Measurements from ENCODE around the gene CACNG5.

CACNG5 gene

DNA sequence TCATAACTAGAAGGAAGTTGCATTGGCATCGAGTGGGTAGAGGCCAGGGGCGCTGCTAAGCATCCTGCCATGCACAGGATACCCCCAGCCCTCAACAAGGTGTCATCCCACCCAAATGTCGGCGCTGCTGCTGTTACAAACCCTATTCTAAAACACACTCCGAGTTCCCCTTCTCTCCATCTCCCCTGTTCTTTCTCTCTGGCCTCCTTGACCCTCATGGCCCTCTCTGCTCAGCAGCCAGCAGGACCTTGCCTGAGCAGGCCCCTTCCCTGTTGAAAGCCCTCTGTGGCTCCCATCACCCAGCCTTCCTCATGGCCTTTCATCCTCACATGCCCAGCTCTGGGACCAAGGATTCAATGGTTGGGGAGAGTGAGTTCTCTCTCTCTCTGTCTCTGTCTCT lies 22.3 kb upstream of the CACNG5 start:
- no peak overlapping the region for H4K91ac ChIP-seq (ENCODE audit: low read depth, low read length)
- H3K4me2 ChIP-seq (ENCODE audit: low read length), result no peak overlapping the region
- H2AFZ ChIP-seq (ENCODE audit: insufficient read depth, low read length, poor library complexity), result no peak overlapping the region
- no peaks in the 10 kb centered on the region for H3K36me3 ChIP-seq (ENCODE audit: control insufficient read depth in 1 of 2, insufficient read depth in 2 of 2, low read length in 2 of 2)
- H3K4me3 ChIP-seq (ENCODE audit: low read depth, low read length), result no peak overlapping the region
- no peak overlapping the region for H3K23ac ChIP-seq (ENCODE audit: low read length)
- no peak overlapping the region for H3K18ac ChIP-seq (ENCODE audit: low read length)
- no peak overlapping the region for H4K12ac ChIP-seq (ENCODE audit: low read depth, low read length)
- DNase-seq, result no peak
- no peaks in the 10 kb centered on the region for H3K4me1 ChIP-seq (ENCODE audit: control insufficient read depth in 1 of 2, insufficient read depth in 2 of 2, low read length in 2 of 2)
- WGBS (ENCODE audit: extremely low coverage, insufficient coverage, insufficient read length), result no CpG with 5 or more reads among the region's 5 CpGs
- H3K4ac ChIP-seq (ENCODE audit: low read depth, low read length), result no peak overlapping the region
- no peaks in the 10 kb centered on the region for H3K79me2 ChIP-seq (ENCODE audit: control insufficient read depth, insufficient read depth, low read length, poor library complexity)
- no peak overlapping the region for H2AK5ac ChIP-seq (ENCODE audit: low read length)
- no peak overlapping the region for H2BK12ac ChIP-seq (ENCODE audit: low read length)
- H3K27me3 ChIP-seq (ENCODE audit: insufficient read depth, low read length), result no peaks in the 10 kb centered on the region
- no peak overlapping the region for H4K8ac ChIP-seq (ENCODE audit: low read depth, low read length)
- H3K14ac ChIP-seq (ENCODE audit: low read length), result no peak overlapping the region
- H3K79me1 ChIP-seq (ENCODE audit: low read length), result no peaks in the 10 kb centered on the region
- no peak overlapping the region for H2BK5ac ChIP-seq (ENCODE audit: low read depth, low read length, poor library complexity)
- H3K9ac ChIP-seq (ENCODE audit: low read length), result no peak overlapping the region
- no peak overlapping the region for H3K27ac ChIP-seq (ENCODE audit: low read depth, low read length)
- peaks cover 2% of the 10 kb centered on the region for H3K9me3 ChIP-seq (ENCODE audit: insufficient read depth, low read depth, low read length)
- no peak overlapping the region for H2BK120ac ChIP-seq (ENCODE audit: insufficient read depth, low read length, poor library complexity)

DNA sequence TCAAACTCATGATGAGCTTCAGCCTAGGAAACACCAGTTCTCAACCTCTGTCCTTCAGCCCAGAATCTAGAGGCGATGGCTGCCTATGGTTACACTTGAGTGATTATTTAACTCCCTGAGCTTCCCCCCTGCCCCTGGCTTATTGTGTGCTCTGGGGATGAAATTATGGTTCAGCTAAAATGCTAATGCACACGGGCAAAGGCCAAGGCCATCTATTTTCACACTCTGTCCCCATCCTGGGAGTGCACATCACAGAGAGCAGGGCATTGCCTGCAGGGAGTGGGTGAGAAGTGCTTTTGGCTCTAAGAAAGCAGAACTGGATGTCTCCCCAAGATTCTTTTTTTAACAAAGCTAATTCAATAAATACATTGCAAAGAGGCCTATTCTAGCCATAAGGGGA lies 21.6 kb upstream of the CACNG5 start:
- H4K91ac ChIP-seq (ENCODE audit: low read depth, low read length), result no peak overlapping the region
- H3K14ac ChIP-seq (ENCODE audit: low read length), result no peak overlapping the region
- no peak overlapping the region for H2BK12ac ChIP-seq (ENCODE audit: low read length)
- no peaks in the 10 kb centered on the region for H3K4me1 ChIP-seq (ENCODE audit: control insufficient read depth in 1 of 2, insufficient read depth in 2 of 2, low read length in 2 of 2)
- H3K9me3 ChIP-seq (ENCODE audit: insufficient read depth, low read depth, low read length), result peaks cover 4% of the 10 kb centered on the region
- no peak overlapping the region for H3K4ac ChIP-seq (ENCODE audit: low read depth, low read length)
- no peaks in the 10 kb centered on the region for H3K79me2 ChIP-seq (ENCODE audit: control insufficient read depth, insufficient read depth, low read length, poor library complexity)
- WGBS (ENCODE audit: extremely low coverage, insufficient coverage, insufficient read length), result no CpG with 5 or more reads among the region's 2 CpGs
- no peak overlapping the region for H3K27ac ChIP-seq (ENCODE audit: low read depth, low read length)
- no peak overlapping the region for H4K8ac ChIP-seq (ENCODE audit: low read depth, low read length)
- H3K4me2 ChIP-seq (ENCODE audit: low read length), result no peak overlapping the region
- H2BK120ac ChIP-seq (ENCODE audit: insufficient read depth, low read length, poor library complexity), result no peak overlapping the region
- H3K18ac ChIP-seq (ENCODE audit: low read length), result no peak overlapping the region
- H2BK5ac ChIP-seq (ENCODE audit: low read depth, low read length, poor library complexity), result no peak overlapping the region
- no peak overlapping the region for H2AK5ac ChIP-seq (ENCODE audit: low read length)
- no peak overlapping the region for H3K4me3 ChIP-seq (ENCODE audit: low read depth, low read length)
- no peak overlapping the region for H3K9ac ChIP-seq (ENCODE audit: low read length)
- no peaks in the 10 kb centered on the region for H3K79me1 ChIP-seq (ENCODE audit: low read length)
- no peak overlapping the region for H3K23ac ChIP-seq (ENCODE audit: low read length)
- DNase-seq, result no peak
- H3K36me3 ChIP-seq (ENCODE audit: control insufficient read depth in 1 of 2, insufficient read depth in 2 of 2, low read length in 2 of 2), result no peaks in the 10 kb centered on the region
- no peak overlapping the region for H4K12ac ChIP-seq (ENCODE audit: low read depth, low read length)
- H2AFZ ChIP-seq (ENCODE audit: insufficient read depth, low read length, poor library complexity), result no peak overlapping the region
- no peaks in the 10 kb centered on the region for H3K27me3 ChIP-seq (ENCODE audit: insufficient read depth, low read length)

DNA sequence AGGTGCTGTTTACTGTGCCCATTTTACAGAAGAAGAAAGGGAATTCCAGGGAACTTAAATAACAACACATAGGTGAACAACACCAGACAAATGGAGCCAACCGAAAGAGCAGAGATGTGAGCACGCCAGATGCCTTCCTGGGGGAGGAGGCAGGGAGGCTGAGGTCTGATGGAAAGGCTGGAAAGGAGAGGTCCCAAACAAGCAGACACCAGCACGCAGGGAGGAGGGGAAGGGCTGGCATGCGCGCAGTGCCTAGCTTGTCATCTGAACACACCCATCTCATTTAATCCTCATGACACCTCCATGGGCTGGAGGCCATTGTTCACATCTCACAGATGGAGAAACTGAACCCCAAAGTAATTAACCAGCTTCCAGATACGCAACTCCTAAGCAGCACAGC lies 20.9 kb upstream of the CACNG5 start:
- no peak overlapping the region for H3K18ac ChIP-seq (ENCODE audit: low read length)
- H4K91ac ChIP-seq (ENCODE audit: low read depth, low read length), result no peak overlapping the region
- no peak overlapping the region for H3K4me3 ChIP-seq (ENCODE audit: low read depth, low read length)
- H4K12ac ChIP-seq (ENCODE audit: low read depth, low read length), result no peak overlapping the region
- H3K23ac ChIP-seq (ENCODE audit: low read length), result no peak overlapping the region
- H2BK5ac ChIP-seq (ENCODE audit: low read depth, low read length, poor library complexity), result no peak overlapping the region
- no peaks in the 10 kb centered on the region for H3K79me2 ChIP-seq (ENCODE audit: control insufficient read depth, insufficient read depth, low read length, poor library complexity)
- DNase-seq, result no peak
- no peaks in the 10 kb centered on the region for H3K27me3 ChIP-seq (ENCODE audit: insufficient read depth, low read length)
- no peak overlapping the region for H4K8ac ChIP-seq (ENCODE audit: low read depth, low read length)
- H2BK12ac ChIP-seq (ENCODE audit: low read length), result no peak overlapping the region
- no peak overlapping the region for H3K14ac ChIP-seq (ENCODE audit: low read length)
- H3K4ac ChIP-seq (ENCODE audit: low read depth, low read length), result no peak overlapping the region
- H3K36me3 ChIP-seq (ENCODE audit: control insufficient read depth in 1 of 2, insufficient read depth in 2 of 2, low read length in 2 of 2), result no peaks in the 10 kb centered on the region
- no peak overlapping the region for H3K4me2 ChIP-seq (ENCODE audit: low read length)
- peaks cover 4% of the 10 kb centered on the region for H3K9me3 ChIP-seq (ENCODE audit: insufficient read depth, low read depth, low read length)
- H2AFZ ChIP-seq (ENCODE audit: insufficient read depth, low read length, poor library complexity), result no peak overlapping the region
- H2AK5ac ChIP-seq (ENCODE audit: low read length), result no peak overlapping the region
- no peaks in the 10 kb centered on the region for H3K79me1 ChIP-seq (ENCODE audit: low read length)
- WGBS (ENCODE audit: extremely low coverage, insufficient coverage, insufficient read length), result no CpG with 5 or more reads among the region's 6 CpGs
- no peak overlapping the region for H2BK120ac ChIP-seq (ENCODE audit: insufficient read depth, low read length, poor library complexity)
- no peaks in the 10 kb centered on the region for H3K4me1 ChIP-seq (ENCODE audit: control insufficient read depth in 1 of 2, insufficient read depth in 2 of 2, low read length in 2 of 2)
- H3K27ac ChIP-seq (ENCODE audit: low read depth, low read length), result no peak overlapping the region
- no peak overlapping the region for H3K9ac ChIP-seq (ENCODE audit: low read length)

DNA sequence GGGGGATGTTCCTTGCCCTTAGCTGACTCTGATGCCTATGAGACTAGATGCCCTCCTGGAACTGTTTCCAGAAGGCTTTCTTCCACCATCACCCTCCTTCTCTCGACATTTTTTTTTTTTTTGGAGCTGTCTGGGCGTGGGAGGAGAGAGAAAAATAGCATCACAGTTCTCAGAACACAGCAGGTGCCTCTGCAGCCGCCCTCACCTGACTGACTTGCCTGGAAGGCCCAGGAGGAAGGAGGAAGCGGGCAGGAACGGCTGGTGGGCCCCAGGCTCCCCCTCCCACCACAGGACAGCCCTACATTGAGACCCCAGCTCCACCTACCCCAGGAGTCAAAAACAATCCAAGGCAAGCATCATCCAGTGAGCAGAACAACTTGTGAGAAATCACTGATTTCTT lies 20.3 kb upstream of the CACNG5 start:
- no CpG with 5 or more reads among the region's 5 CpGs for WGBS (ENCODE audit: extremely low coverage, insufficient coverage, insufficient read length)
- Histone ChIP-seq H3K79me1 (ENCODE audit: low read length) (no peaks in the 10 kb centered on the region), H2BK120ac (ENCODE audit: insufficient read depth, low read length, poor library complexity) (no peak overlapping the region), H3K18ac (ENCODE audit: low read length) (no peak overlapping the region), H3K27ac (ENCODE audit: low read depth, low read length) (no peak overlapping the region), H3K36me3 (ENCODE audit: control insufficient read depth in 1 of 2, insufficient read depth in 2 of 2, low read length in 2 of 2) (no peaks in the 10 kb centered on the region), H4K91ac (ENCODE audit: low read depth, low read length) (no peak overlapping the region), H4K8ac (ENCODE audit: low read depth, low read length) (no peak overlapping the region), H3K79me2 (ENCODE audit: control insufficient read depth, insufficient read depth, low read length, poor library complexity) (no peaks in the 10 kb centered on the region), H3K4me2 (ENCODE audit: low read length) (no peak overlapping the region), H3K9ac (ENCODE audit: low read length) (no peak overlapping the region), H3K9me3 (ENCODE audit: insufficient read depth, low read depth, low read length) (peaks cover 4% of the 10 kb centered on the region), H2BK5ac (ENCODE audit: low read depth, low read length, poor library complexity) (no peak overlapping the region), H3K4me1 (ENCODE audit: control insufficient read depth in 1 of 2, insufficient read depth in 2 of 2, low read length in 2 of 2) (no peaks in the 10 kb centered on the region), H3K27me3 (ENCODE audit: insufficient read depth, low read length) (no peaks in the 10 kb centered on the region), H2AK5ac (ENCODE audit: low read length) (no peak overlapping the region), H2BK12ac (ENCODE audit: low read length) (no peak overlapping the region), H2AFZ (ENCODE audit: insufficient read depth, low read length, poor library complexity) (no peak overlapping the region), H3K23ac (ENCODE audit: low read length) (no peak overlapping the region), H3K14ac (ENCODE audit: low read length) (no peak overlapping the region), H3K4me3 (ENCODE audit: low read depth, low read length) (no peak overlapping the region), H4K12ac (ENCODE audit: low read depth, low read length) (no peak overlapping the region), H3K4ac (ENCODE audit: low read depth, low read length) (no peak overlapping the region)
- DNase-seq, result no peak

All from trophoblast cell (in vitro differentiated cells and primary cell).